IPS-18a (cell line): ENCODE measurements around the gene TUT4.
"Not testable (repeated sequence)": the region's sequence is repeated elsewhere in the genome, so short reads cannot be mapped to it uniquely, and the experiment has no call there.

Experiments used
- H3K27ac ChIP-seq: one replicate; pipeline ENCODE4 v1.5.1; 2013; ENCODE audit warnings: low read length
- H3K27me3 ChIP-seq: one replicate; pipeline ENCODE4 v1.6.1; 2013; ENCODE audit warnings: mild to moderate bottlenecking, low read length; ENCODE audit not compliant: control insufficient read depth, insufficient read depth
- H3K36me3 ChIP-seq: one replicate; pipeline ENCODE4 v1.6.1; 2013; ENCODE audit warnings: low read depth, low read length; ENCODE audit not compliant: control insufficient read depth
- H3K4me1 ChIP-seq: one replicate; pipeline ENCODE4 v1.6.1; 2013; ENCODE audit warnings: low read depth, low read length; ENCODE audit not compliant: control insufficient read depth
- H3K4me3 ChIP-seq: one replicate; pipeline ENCODE4 v1.5.1; 2013; ENCODE audit warnings: low read length
- H3K9ac ChIP-seq: one replicate; pipeline ENCODE4 v1.6.1; 2013; ENCODE audit warnings: mild to moderate bottlenecking, low read length, moderate library complexity
- H3K9me3 ChIP-seq: one replicate; pipeline ENCODE4 v1.6.1; 2013; ENCODE audit warnings: low read depth, low read length; ENCODE audit not compliant: control insufficient read depth

TUT4 gene

DNA sequence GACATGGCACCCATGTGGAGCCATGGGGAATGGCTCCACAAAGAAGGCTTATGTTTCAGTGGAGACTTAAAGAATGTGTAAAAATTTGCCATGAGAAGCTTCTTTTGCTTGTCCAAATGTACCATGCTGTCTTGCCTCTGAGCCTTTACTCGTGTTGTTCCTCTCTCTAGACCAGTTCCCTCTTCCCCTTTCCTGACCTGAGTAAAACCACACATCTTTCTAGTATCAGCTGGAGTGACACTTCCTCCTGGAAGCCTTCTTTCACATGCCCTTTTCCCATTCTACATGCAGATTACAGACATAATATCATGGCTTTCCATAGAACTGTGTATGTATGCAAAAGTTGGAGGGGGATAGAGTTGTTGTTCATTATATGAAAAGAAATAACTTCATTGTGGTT lies 35.6 kb upstream of the TUT4 start:
- Histone ChIP-seq H3K36me3 (no peaks in the 10 kb centered on the region), H3K27ac (no peak overlapping the region), H3K27me3 (no peaks in the 10 kb centered on the region), H3K4me1 (peaks cover 11% of the 10 kb centered on the region), H3K9ac (no peak overlapping the region), H3K4me3 (no peak overlapping the region), H3K9me3 (no peaks in the 10 kb centered on the region)

DNA sequence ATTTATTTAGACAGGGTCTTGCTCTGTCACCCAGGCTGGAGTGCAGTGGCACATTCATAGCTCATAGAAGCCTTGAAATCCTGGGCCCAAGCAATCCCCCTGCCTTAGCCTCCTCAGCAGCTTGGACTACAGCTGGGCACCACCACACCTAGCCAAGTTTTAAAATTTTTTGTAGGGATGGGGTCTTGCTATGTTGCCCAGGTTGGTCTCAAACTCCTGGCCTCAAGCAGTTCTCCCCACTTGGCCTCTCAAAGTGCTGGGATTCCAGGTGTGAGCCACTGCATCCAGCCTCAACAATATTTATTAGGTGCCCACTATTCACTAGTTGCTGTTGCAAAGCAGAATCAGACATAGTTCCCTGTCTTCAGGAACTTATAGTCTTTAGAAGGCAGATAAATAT lies 35.1 kb upstream of the TUT4 start:
- Histone ChIP-seq H3K9ac (no peak overlapping the region), H3K9me3 (no peaks in the 10 kb centered on the region), H3K36me3 (no peaks in the 10 kb centered on the region), H3K4me1 (peaks cover 11% of the 10 kb centered on the region), H3K27ac (no peak overlapping the region), H3K27me3 (no peaks in the 10 kb centered on the region), H3K4me3 (no peak overlapping the region)

GRCh38 chr1:52585474-52585873 lies 32.6 kb upstream of the TUT4 start:
- Histone ChIP-seq H3K4me3 (no peak overlapping the region), H3K4me1 (peaks cover 9% of the 10 kb centered on the region), H3K27ac (no peak overlapping the region), H3K27me3 (no peaks in the 10 kb centered on the region), H3K36me3 (no peaks in the 10 kb centered on the region), H3K9me3 (no peaks in the 10 kb centered on the region), H3K9ac (no peak overlapping the region)

DNA sequence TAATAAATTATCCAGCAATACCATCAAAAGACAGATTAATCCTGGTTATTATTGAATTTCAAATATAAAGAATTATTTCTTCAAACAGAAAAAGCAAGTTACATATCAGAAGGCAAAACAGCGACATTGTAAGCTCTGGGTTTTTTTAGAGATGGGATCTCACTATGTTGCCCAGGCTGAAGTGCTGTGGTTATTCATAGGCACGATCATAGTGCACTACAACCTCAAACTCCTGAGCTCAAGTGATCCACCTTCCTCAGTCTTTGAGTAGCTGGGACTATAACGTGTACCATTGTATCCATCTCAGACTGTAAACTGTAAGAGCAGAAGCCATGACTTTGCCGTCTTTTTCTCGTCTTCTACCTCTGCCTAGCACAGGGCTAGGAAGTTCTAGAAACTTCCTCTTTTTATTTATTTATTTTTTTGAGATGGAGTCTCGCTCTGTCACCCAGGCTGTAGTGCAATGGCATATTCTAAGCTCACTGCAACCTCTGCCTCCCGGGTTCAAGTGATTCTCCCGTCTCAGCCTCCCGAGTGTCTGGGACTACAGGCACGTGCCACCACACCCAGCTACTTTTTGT lies 29.3 kb upstream of the TUT4 start:
- Histone ChIP-seq H3K27me3 (no peaks in the 10 kb centered on the region), H3K9me3 (no peaks in the 10 kb centered on the region), H3K27ac (no peak overlapping the region), H3K36me3 (no peaks in the 10 kb centered on the region), H3K9ac (no peak overlapping the region), H3K4me3 (no peak overlapping the region), H3K4me1 (no peaks in the 10 kb centered on the region)

DNA sequence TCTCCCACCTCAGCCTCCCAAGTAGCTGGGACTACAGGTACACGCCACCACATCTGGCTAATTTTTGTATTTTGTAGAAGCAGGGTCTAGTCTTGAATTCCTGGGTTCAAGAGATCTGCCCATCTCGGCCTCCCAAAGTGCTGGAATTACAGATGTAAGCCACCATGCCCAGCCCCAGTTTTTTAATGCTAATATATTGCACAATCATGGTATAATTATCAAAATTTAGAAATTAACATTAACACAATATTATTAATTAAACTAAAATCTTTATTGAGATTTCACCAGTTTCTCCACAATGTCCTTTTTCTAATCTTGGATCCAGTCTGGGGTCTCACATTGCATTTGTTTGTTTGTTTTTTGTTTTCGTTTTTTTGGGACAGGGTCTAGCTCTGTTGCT lies 27.4 kb upstream of the TUT4 start:
- Histone ChIP-seq H3K36me3 (no peaks in the 10 kb centered on the region), H3K4me1 (no peaks in the 10 kb centered on the region)

GRCh38 chr1:52579415-52579814 lies 26.5 kb upstream of the TUT4 start:
- Histone ChIP-seq H3K27me3 (no peaks in the 10 kb centered on the region), H3K9me3 (no peaks in the 10 kb centered on the region), H3K36me3 (no peaks in the 10 kb centered on the region), H3K4me3 (no peak overlapping the region), H3K4me1 (no peaks in the 10 kb centered on the region), H3K9ac (no peak overlapping the region), H3K27ac (no peak overlapping the region)

More for the DNA sequence above, 27.4 kb upstream of the TUT4 start:
- H3K9ac ChIP-seq = no peak overlapping the region
- no peaks in the 10 kb centered on the region for H3K27me3 ChIP-seq
- no peak overlapping the region for H3K27ac ChIP-seq
- no peak overlapping the region for H3K4me3 ChIP-seq
- H3K9me3 ChIP-seq = no peaks in the 10 kb centered on the region

GRCh38 chr1:52578066-52578465 lies 25.2 kb upstream of the TUT4 start:
- not testable (repeated sequence) for H3K9me3 ChIP-seq, H3K4me1 ChIP-seq, H3K4me3 ChIP-seq, H3K36me3 ChIP-seq, H3K9ac ChIP-seq, H3K27me3 ChIP-seq, H3K27ac ChIP-seq

- Histone ChIP-seq H3K4me3 (no peak overlapping the region), H3K27ac (no peak overlapping the region)
Observed at GRCh38 chr1:52576074-52576473, 23.2 kb upstream of the TUT4 start.

GRCh38 chr1:52574594-52574993 lies 21.7 kb upstream of the TUT4 start:
- no peaks in the 10 kb centered on the region for H3K36me3 ChIP-seq
- no peak overlapping the region for H3K27ac ChIP-seq
- H3K9ac ChIP-seq = no peak overlapping the region
- H3K9me3 ChIP-seq = no peaks in the 10 kb centered on the region
- H3K4me3 ChIP-seq = no peak overlapping the region
- H3K27me3 ChIP-seq = no peaks in the 10 kb centered on the region
- H3K4me1 ChIP-seq = no peaks in the 10 kb centered on the region

More at GRCh38 chr1:52576074-52576473, 23.2 kb upstream of the TUT4 start:
- Histone ChIP-seq H3K4me1 (no peaks in the 10 kb centered on the region), H3K27me3 (no peaks in the 10 kb centered on the region), H3K9ac (no peak overlapping the region), H3K9me3 (no peaks in the 10 kb centered on the region), H3K36me3 (no peaks in the 10 kb centered on the region)

DNA sequence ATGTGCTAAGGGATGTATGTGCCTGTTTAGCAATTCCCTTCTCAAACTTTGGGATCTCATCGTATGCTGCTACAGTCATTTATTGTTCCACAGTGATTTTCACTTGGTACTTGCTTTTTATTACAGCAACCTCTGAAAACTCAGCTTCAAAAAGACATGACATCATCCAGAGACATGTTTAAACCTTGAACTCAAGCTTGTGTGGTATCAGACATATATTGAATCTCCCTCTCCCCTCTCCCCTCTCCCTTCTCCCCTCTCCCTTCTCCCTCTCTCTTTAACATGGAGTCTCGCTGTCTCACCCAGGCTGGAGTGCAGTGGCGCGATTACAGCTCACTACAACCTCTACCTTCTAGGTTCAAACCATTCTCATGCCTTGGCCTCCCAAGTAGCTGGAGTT lies 19.5 kb upstream of the TUT4 start:
- Histone ChIP-seq H3K27me3 (no peaks in the 10 kb centered on the region), H3K9ac (no peak overlapping the region), H3K9me3 (no peaks in the 10 kb centered on the region), H3K4me3 (no peak overlapping the region), H3K27ac (no peak overlapping the region), H3K4me1 (no peaks in the 10 kb centered on the region), H3K36me3 (no peaks in the 10 kb centered on the region)

DNA sequence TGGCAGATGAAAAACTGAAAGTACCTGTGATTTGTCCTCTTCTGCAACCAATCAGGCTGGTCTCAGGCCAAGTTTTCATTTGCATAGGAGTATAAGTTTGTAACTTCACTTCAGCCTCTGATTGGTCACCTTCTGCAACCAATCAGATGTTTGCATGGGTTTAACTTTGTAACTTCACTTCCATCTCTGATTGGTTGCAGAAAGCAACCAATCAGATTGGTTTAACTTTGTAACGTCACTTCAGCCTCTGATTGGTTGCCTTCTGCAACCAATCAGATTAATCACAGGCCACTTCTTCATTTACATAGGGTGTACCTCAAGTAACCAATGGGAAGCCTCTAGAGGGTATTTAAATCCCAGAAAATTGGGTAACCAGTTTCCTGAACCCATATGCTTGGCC lies 18.9 kb upstream of the TUT4 start:
- Histone ChIP-seq H3K27me3 (no peaks in the 10 kb centered on the region), H3K9ac (no peak overlapping the region), H3K4me1 (no peaks in the 10 kb centered on the region), H3K9me3 (no peaks in the 10 kb centered on the region), H3K36me3 (no peaks in the 10 kb centered on the region), H3K4me3 (no peak overlapping the region), H3K27ac (no peak overlapping the region)

GRCh38 chr1:52569449-52570210 lies 16.7 kb upstream of the TUT4 start:
- Histone ChIP-seq H3K4me1 (no peaks in the 10 kb centered on the region), H3K9me3 (no peaks in the 10 kb centered on the region), H3K9ac (no peak overlapping the region), H3K27me3 (no peaks in the 10 kb centered on the region), H3K27ac (no peak overlapping the region), H3K4me3 (no peak overlapping the region), H3K36me3 (no peaks in the 10 kb centered on the region)
